Vagina (tissue), 2 donors: ENCODE results near the gene SEC11A. TPM values are rescaled to one million over a fixed set of nuclear protein-coding genes. Genes with fewer than 3 reads are reported as not detected.

Experiments
- DNase-seq, 2 donors: peaks; one replicate each; pipeline ENCODE4 v3.0.0-alpha.2; 2017; ENCODE audit errors: extremely low spot score in 2 of 2
- H3K27ac ChIP-seq: fragments of 200-600 bp; sonication (generic); one replicate; pipeline ENCODE4 v1.5.1; 2019
- H3K27me3 ChIP-seq: fragments of 200-600 bp; sonication (generic); one replicate; pipeline ENCODE4 v1.5.1; 2019
- H3K36me3 ChIP-seq, 2 donors: fragments of 200-600 bp; sonication (generic); one replicate each; pipeline ENCODE4 v1.5.1; 2017 to 2019
- H3K4me1 ChIP-seq: fragments of 200-600 bp; sonication (generic); one replicate; pipeline ENCODE4 v1.5.1; 2019
- H3K4me3 ChIP-seq, 2 donors: fragments of 200-600 bp; sonication (generic); 1 replicate in 1 of 2; 2 replicates in 1 of 2; pipeline ENCODE4 v1.5.1; 2016 to 2019
- H3K9me3 ChIP-seq: fragments of 200-600 bp; sonication (generic); one replicate; pipeline ENCODE4 v1.5.1; 2019
- CTCF ChIP-seq, 3 experiments: fragments of 450-650 bp in 2 of 3; fragments of 200-600 bp in 1 of 3; sonication (generic) in 1 of 3; IDR thresholded peaks; one replicate each; pipeline ENCODE4 v1.5.1; 2017 to 2019; ENCODE audit warnings: antibody characterized with exemption in 3 of 3, mild to moderate bottlenecking in 2 of 3, moderate library complexity in 2 of 3
- POLR2A ChIP-seq, 2 donors: fragments of 450-650 bp; IDR thresholded peaks; one replicate each; pipeline ENCODE4 v1.6.1; 2017; ENCODE audit warnings: antibody characterized with exemption in 2 of 2, mild to moderate bottlenecking in 2 of 2, moderate library complexity in 2 of 2
- POLR2AphosphoS5 ChIP-seq, 2 donors: sonication (generic); formaldehyde crosslinking; IDR thresholded peaks; one replicate each; pipeline ENCODE4 v1.9.0; 2017; ENCODE audit warnings: antibody characterized with exemption in 2 of 2, mild to moderate bottlenecking in 2 of 2, low read depth in 1 of 2; ENCODE audit not compliant: insufficient read depth in 1 of 2
- intact Hi-C: fragments of 100-400 bp; cut with DNase I; formaldehyde crosslinking; loops from one replicate; pipeline ENCODE4 v1.15.1; 2023
- total RNA-seq: library from RNA; depleted of rRNA; stranded (reverse); fragments of >200 nt; gene quantifications from one replicate; pipeline ENCODE4 v1.2.3, GENCODE V29; 2016

SEC11A gene
- total RNA-seq, 1 donor from 2014 or later, result 99.2 TPM

DNA sequence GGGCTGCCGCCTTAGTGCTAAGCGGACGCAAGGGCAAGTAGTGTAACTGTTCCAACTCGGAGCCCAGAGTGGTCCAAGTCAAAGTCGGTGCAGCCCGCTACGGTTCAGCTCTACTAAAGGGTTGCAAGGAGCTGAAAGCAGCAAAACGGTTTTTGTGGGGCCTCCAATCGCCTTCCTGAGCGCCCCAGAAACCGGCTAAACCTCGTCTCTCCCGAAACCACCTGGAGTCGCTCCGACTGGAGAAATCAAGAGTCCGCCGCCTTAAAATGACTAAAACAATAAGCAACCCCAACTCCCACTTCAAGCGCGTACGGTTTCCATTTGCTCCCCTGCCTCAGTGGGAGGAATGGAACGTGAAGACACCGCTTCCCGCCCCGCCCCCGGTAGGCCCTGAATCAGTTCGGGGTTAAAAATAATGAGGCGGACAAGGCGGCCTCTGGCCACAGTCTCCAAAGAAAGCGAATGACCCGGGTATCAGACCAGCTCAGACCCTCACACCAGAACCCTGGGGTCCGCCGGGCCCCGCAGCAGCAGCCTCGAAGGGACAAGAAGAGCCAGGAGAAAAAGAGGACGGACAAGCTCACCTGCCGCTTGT lies 401 bp downstream of the SEC11A start:
- TF ChIP-seq POLR2A (IDR thresholded peaks at IDR 0.05) (no peak), POLR2AphosphoS5 (IDR thresholded peaks at IDR 0.05; ENCODE audit: insufficient read depth in 1 of 2, low read depth in 1 of 2) (no peak), CTCF (IDR thresholded peaks at IDR 0.05) (no peak)
- intact Hi-C loops, result loop anchor here (1.0 to 5.0 kb wide), 3 partner anchors 32 to 211 kb away; partner anchors contain the start of gene NMB
- H3K4me1 ChIP-seq, result peaks cover 33% of the 10 kb centered on the region
- DNase-seq, result no peak
- H3K27ac ChIP-seq, result peak overlapping the region; percentile 90
- no peaks in the 10 kb centered on the region for H3K9me3 ChIP-seq
- H3K4me3 ChIP-seq, result peak overlapping the region; percentile 76 to 91
- H3K36me3 ChIP-seq, result peaks cover 0 to 10% of the 10 kb centered on the region in 2 donors
- no peaks in the 10 kb centered on the region for H3K27me3 ChIP-seq

DNA sequence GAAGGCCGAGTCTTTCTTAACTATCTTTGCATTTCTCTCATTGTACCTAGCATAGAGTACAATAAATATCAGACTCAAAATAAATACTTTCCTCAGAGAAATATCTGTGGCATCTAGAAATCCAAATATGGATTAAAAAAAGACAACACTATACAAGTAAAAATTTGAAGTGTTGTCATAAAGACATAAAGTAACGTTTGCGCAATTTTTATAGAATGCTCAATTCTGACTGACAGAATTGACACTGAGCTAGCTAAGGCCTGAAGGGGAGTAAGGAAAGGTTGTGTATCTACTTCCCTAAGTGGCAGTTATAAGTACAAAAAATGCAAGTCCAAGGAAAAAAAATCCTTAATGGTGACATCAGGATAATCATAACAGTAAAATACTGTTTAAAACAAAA lies 1.1 kb downstream of the SEC11A start:
- Histone ChIP-seq H3K4me3 (peak overlapping the region; percentile 76 to 91), H3K36me3 (peaks cover 0 to 15% of the 10 kb centered on the region in 2 donors), H3K9me3 (no peaks in the 10 kb centered on the region), H3K4me1 (peaks cover 33% of the 10 kb centered on the region), H3K27me3 (no peaks in the 10 kb centered on the region), H3K27ac (peak overlapping the region; percentile 90)
- TF ChIP-seq CTCF (IDR thresholded peaks at IDR 0.05) (no peak), POLR2A (IDR thresholded peaks at IDR 0.05) (no peak), POLR2AphosphoS5 (IDR thresholded peaks at IDR 0.05; ENCODE audit: insufficient read depth in 1 of 2, low read depth in 1 of 2) (no peak)
- DNase-seq, result no peak
- intact Hi-C loops, result loop anchor here (5.0 kb wide), 1 partner anchor 58 kb away; the partner anchor contains the start of gene NMB

GRCh38 chr15:84714372-84714771 lies 1.6 kb downstream of the SEC11A start:
- no peak overlapping the region for H3K27ac ChIP-seq

GRCh38 chr15:84703808-84704207 lies 12.1 kb downstream of the SEC11A start:
- H3K4me3 ChIP-seq, result no peak overlapping the region
- TF ChIP-seq POLR2A (IDR thresholded peaks at IDR 0.05), result no peak
- TF ChIP-seq POLR2AphosphoS5 (IDR thresholded peaks at IDR 0.05; ENCODE audit: insufficient read depth in 1 of 2, low read depth in 1 of 2), result no peak
- no peak for TF ChIP-seq CTCF (IDR thresholded peaks at IDR 0.05)
- H3K27me3 ChIP-seq, result no peaks in the 10 kb centered on the region
- H3K4me1 ChIP-seq, result peaks cover 15% of the 10 kb centered on the region
- no peak overlapping the region for H3K27ac ChIP-seq
- no peak for DNase-seq
- intact Hi-C loops, result no loop called here
- no peaks in the 10 kb centered on the region for H3K9me3 ChIP-seq
- H3K36me3 ChIP-seq, result no peaks in the 10 kb centered on the region

More at GRCh38 chr15:84714372-84714771, 1.6 kb downstream of the SEC11A start:
- H3K4me1 ChIP-seq, result peaks cover 33% of the 10 kb centered on the region
- peaks cover 0 to 20% of the 10 kb centered on the region in 2 donors for H3K36me3 ChIP-seq
- TF ChIP-seq CTCF (IDR thresholded peaks at IDR 0.05) (no peak), POLR2AphosphoS5 (IDR thresholded peaks at IDR 0.05; ENCODE audit: insufficient read depth in 1 of 2, low read depth in 1 of 2) (no peak), POLR2A (IDR thresholded peaks at IDR 0.05) (no peak)
- intact Hi-C loops, result no loop called here
- H3K27me3 ChIP-seq, result no peaks in the 10 kb centered on the region
- H3K9me3 ChIP-seq, result no peaks in the 10 kb centered on the region
- H3K4me3 ChIP-seq, result peak overlapping the region in 1 of 2 donors; percentile 91
- no peak for DNase-seq

DNA sequence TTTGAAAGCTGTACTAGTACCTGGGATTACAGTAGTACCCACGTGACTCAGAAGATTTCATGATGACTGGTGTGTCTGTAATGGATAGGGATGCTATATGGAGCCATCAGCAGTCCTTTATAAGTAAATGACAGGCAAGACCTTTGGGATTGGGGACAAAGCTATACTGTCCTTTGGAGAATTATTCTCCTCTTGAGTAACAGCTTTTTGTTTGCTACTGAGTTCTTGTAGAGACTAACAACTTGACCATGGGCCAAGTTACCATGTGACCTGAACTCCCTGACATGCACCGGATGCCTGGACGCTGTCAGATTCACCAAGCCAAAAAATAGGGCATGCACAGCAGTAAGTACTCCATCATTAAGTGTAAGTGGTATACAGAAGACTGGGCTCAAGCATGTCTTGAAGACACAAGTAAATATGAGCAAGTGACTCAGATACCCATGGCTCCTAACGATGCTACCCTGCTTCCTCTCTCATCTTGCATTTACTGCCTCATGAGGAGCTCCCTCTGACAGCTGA lies 12.9 kb downstream of the SEC11A start:
- Histone ChIP-seq H3K4me3 (no peak overlapping the region), H3K36me3 (no peaks in the 10 kb centered on the region), H3K4me1 (peaks cover 15% of the 10 kb centered on the region), H3K27ac (no peak overlapping the region), H3K27me3 (no peaks in the 10 kb centered on the region), H3K9me3 (no peaks in the 10 kb centered on the region)
- DNase-seq, result no peak
- TF ChIP-seq CTCF (IDR thresholded peaks at IDR 0.05) (no peak), POLR2A (IDR thresholded peaks at IDR 0.05) (no peak), POLR2AphosphoS5 (IDR thresholded peaks at IDR 0.05; ENCODE audit: insufficient read depth in 1 of 2, low read depth in 1 of 2) (peak in 1 of 2 donors; percentile 51)
- intact Hi-C loops, result no loop called here
